GM18873 (cell line): ENCODE results near the gene AVL9.
"Not testable (repeated sequence)": the region's sequence is repeated elsewhere in the genome, so short reads cannot be mapped to it uniquely, and the experiment has no call there.

Source experiments
- ATAC-seq: cut with Tn5 transposase; IDR thresholded peaks from one replicate; pipeline ENCODE4 v1.9.1; 2021; ENCODE audit warnings: mild to moderate bottlenecking, moderate library complexity, moderate number of reproducible peaks; ENCODE audit not compliant: unreplicated experiment, low FRiP score

The AVL9 gene

GRCh38 chr7:32634798-32635393, 139.6 kb downstream of the AVL9 start:
- not testable (repeated sequence) for ATAC-seq

DNA sequence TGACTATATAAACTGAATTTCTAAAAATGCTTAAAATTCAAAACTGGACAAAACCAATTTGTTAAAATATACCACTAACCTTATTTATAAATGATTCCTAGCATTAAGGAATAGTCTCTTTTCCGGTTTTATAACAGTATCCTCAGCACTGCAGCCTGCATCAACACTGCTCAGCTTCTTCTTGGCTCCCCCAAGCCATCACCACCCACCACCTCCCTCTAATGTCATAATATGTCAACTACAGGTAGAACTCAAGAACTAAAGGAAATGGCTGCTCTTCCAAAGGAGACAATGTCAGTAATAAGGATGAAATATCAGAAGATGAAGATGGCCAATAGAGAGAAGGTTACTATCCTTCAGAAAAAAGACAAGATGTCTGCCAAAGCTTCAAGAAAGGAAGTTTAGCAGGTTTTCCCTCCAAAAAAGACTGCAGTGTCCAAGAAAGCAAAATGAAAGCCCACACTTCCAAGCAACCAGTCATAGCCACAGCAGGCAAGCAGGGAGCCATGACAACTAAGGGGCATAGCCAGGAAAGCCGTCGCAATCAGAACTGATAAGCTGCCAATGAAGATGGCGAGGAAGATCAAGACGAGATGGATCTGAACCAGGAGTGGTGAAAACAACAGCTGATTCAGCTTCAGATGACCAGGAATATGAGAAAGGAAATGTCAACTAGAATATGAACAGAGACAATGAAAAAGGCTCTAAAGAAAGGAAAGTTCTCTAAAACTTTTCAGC, 141.6 kb downstream of the AVL9 start:
- not testable (repeated sequence) for ATAC-seq

DNA sequence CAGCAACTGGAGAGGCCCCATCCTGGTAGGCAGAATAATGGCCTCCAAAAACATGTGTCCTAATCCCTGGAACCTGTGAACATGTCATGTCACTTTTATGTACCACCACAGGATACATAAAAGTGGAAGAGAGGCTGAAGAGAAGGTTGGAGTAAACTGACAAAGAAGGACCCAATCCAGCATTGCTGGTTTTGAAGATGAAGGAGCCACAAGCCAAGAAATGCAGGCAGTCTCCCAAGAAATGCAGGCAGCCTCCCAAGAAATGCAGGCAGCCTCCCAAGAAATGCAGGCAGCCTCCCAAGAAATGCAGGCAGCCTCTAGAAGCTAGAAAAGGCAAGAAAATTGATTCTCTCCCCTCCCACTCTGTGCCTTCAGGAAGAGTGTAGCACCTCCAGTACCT, 142.3 kb downstream of the AVL9 start:
- ATAC-seq = not testable (repeated sequence)
